SU-DHL-6 (cell line): ENCODE measurements around the gene SCGB1D1.

Source experiments
- H2AFZ ChIP-seq: fragments of 200-600 bp; sonication (generic); 2 replicates; pipeline ENCODE4 v1.6.1; 2014; ENCODE audit warnings: low read depth, mild to moderate bottlenecking, moderate library complexity, mixed read lengths, antibody characterized with exemption, low read length; ENCODE audit not compliant: severe bottlenecking
- H3F3A ChIP-seq: fragments of 200-600 bp; shearing (Covaris generic); 2 replicates; pipeline ENCODE4 v1.6.0; 2016; ENCODE audit warnings: antibody characterized with exemption, mild to moderate bottlenecking; ENCODE audit not compliant: insufficient read depth
- H3K27ac ChIP-seq: fragments of 200-600 bp; sonication (generic); 2 replicates; pipeline ENCODE4 v1.5.1; 2016; ENCODE audit warnings: low read depth, mild to moderate bottlenecking, low read length, moderate library complexity, mixed read lengths
- H3K27me3 ChIP-seq: fragments of 200-600 bp; sonication (generic), shearing (Covaris generic); 2 replicates; pipeline ENCODE4 v1.6.0; 2014; ENCODE audit warnings: mild to moderate bottlenecking, low read length
- H3K36me3 ChIP-seq: fragments of 200-600 bp; sonication (generic); 2 replicates; pipeline ENCODE4 v1.6.1; 2014; ENCODE audit warnings: mild to moderate bottlenecking, low read length, mixed read lengths
- H3K4me2 ChIP-seq: fragments of 300-600, 200-600 bp; shearing (Covaris generic), sonication (generic); 2 replicates; pipeline ENCODE4 v1.6.0; 2014; ENCODE audit warnings: low read length, low read depth, mild to moderate bottlenecking; ENCODE audit not compliant: poor library complexity, severe bottlenecking
- H3K4me3 ChIP-seq: fragments of 200-600 bp; sonication (generic); 2 replicates; pipeline ENCODE4 v1.5.1; 2014; ENCODE audit warnings: antibody characterized with exemption, low read length, mild to moderate bottlenecking, mixed read lengths; ENCODE audit not compliant: insufficient read depth, poor library complexity, severe bottlenecking
- H3K79me2 ChIP-seq: fragments of 200-600 bp; sonication (generic); 2 replicates; pipeline ENCODE4 v1.6.1; 2014; ENCODE audit warnings: mild to moderate bottlenecking, low read length, moderate library complexity; ENCODE audit not compliant: insufficient read depth
- H3K9ac ChIP-seq: fragments of 200-600 bp; sonication (generic); 2 replicates; pipeline ENCODE4 v1.7.0; 2014; ENCODE audit warnings: mild to moderate bottlenecking, low read length
- H3K9me2 ChIP-seq: fragments of 200-600 bp; sonication (generic); replicated peaks from 2 replicates; pipeline ENCODE4 v1.6.1; 2014; ENCODE audit warnings: low read length; ENCODE audit not compliant: insufficient read depth
- H3K9me3 ChIP-seq: fragments of 200-600 bp; sonication (generic); 2 replicates; pipeline ENCODE4 v1.6.1; 2014; ENCODE audit warnings: low read length, mixed read lengths; ENCODE audit not compliant: insufficient read depth
- H4K20me1 ChIP-seq: fragments of 200-600 bp; sonication (generic); 2 replicates; pipeline ENCODE4 v1.6.1; 2014; ENCODE audit warnings: low read depth, mild to moderate bottlenecking, antibody characterized with exemption, low read length, moderate library complexity, mixed read lengths
- CTCF ChIP-seq: fragments of 200-600 bp; sonication (generic); IDR thresholded peaks from one replicate; pipeline ENCODE4 v1.5.1; 2017; ENCODE audit warnings: antibody characterized with exemption, mild to moderate bottlenecking, low read length, moderate library complexity; ENCODE audit not compliant: insufficient read depth, poor library complexity, severe bottlenecking
- EZH2phosphoT487 ChIP-seq: fragments of 200-600 bp; sonication (generic), shearing (Covaris generic); conservative IDR thresholded peaks from 2 replicates; pipeline ENCODE4 v1.6.1; 2018; ENCODE audit warnings: mild to moderate bottlenecking, antibody characterized with exemption, low read length, moderate library complexity, mixed read lengths

Gene SCGB1D1

GRCh38 chr11:62150887-62151736 lies 38.9 kb upstream of the SCGB1D1 start:
- Histone ChIP-seq H3K9me2 (no peaks in the 10 kb centered on the region), H4K20me1 (no peaks in the 10 kb centered on the region), H2AFZ (no peak overlapping the region), H3K79me2 (no peaks in the 10 kb centered on the region), H3K27me3 (no peaks in the 10 kb centered on the region), H3K36me3 (peaks cover 33% of the 10 kb centered on the region; the same call in 1 of the 2 replicates), H3K9ac (no peak overlapping the region), H3F3A (peaks cover 13% of the 10 kb centered on the region; the same call in 1 of the 2 replicates), H3K4me2 (no peak overlapping the region), H3K27ac (no peak overlapping the region), H3K4me3 (no peak overlapping the region), H3K9me3 (no peaks in the 10 kb centered on the region)
- no peak for TF ChIP-seq EZH2phosphoT487
- no peak for TF ChIP-seq CTCF

GRCh38 chr11:62151737-62152102 lies 38.3 kb upstream of the SCGB1D1 start:
- no peak overlapping the region for H3K9ac ChIP-seq
- H4K20me1 ChIP-seq: no peaks in the 10 kb centered on the region
- peaks cover 13% of the 10 kb centered on the region; the same call in 1 of the 2 replicates for H3F3A ChIP-seq
- H3K9me2 ChIP-seq: no peaks in the 10 kb centered on the region
- H3K27ac ChIP-seq: no peak overlapping the region
- H3K36me3 ChIP-seq: peaks cover 33% of the 10 kb centered on the region; the same call in 1 of the 2 replicates
- no peak overlapping the region for H2AFZ ChIP-seq
- H3K79me2 ChIP-seq: no peaks in the 10 kb centered on the region
- no peak overlapping the region for H3K4me3 ChIP-seq
- no peak overlapping the region for H3K4me2 ChIP-seq
- H3K9me3 ChIP-seq: no peaks in the 10 kb centered on the region
- H3K27me3 ChIP-seq: no peaks in the 10 kb centered on the region
- TF ChIP-seq CTCF (no peak), EZH2phosphoT487 (no peak)

GRCh38 chr11:62152245-62153086 lies 37.5 kb upstream of the SCGB1D1 start:
- Histone ChIP-seq H4K20me1 (no peaks in the 10 kb centered on the region), H3K79me2 (no peaks in the 10 kb centered on the region), H3K9me3 (no peaks in the 10 kb centered on the region), H3K4me2 (no peak overlapping the region), H2AFZ (no peak overlapping the region), H3K27me3 (no peaks in the 10 kb centered on the region), H3F3A (peaks cover 13% of the 10 kb centered on the region; the same call in 1 of the 2 replicates), H3K9me2 (no peaks in the 10 kb centered on the region), H3K36me3 (peaks cover 33% of the 10 kb centered on the region; the same call in 1 of the 2 replicates), H3K4me3 (no peak overlapping the region), H3K27ac (no peak overlapping the region), H3K9ac (no peak overlapping the region)
- TF ChIP-seq EZH2phosphoT487 (no peak), CTCF (no peak)
